ENCODE measurements around the gene CXCR5.
"Not testable (repeated sequence)": the region's sequence is repeated elsewhere in the genome, so short reads cannot be mapped to it uniquely, and the experiment has no call there.

CXCR5 gene, protein sequence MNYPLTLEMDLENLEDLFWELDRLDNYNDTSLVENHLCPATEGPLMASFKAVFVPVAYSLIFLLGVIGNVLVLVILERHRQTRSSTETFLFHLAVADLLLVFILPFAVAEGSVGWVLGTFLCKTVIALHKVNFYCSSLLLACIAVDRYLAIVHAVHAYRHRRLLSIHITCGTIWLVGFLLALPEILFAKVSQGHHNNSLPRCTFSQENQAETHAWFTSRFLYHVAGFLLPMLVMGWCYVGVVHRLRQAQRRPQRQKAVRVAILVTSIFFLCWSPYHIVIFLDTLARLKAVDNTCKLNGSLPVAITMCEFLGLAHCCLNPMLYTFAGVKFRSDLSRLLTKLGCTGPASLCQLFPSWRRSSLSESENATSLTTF

GRCh38 chr11:118883368-118884071, at the start of gene CXCR5:
CXCR5 (plus strand) TSS chr11:118883892; CDS start chr11:118883942, 50 bp downstream.
- no peak for DNase-seq (ENCODE audit: low spot score)

GRCh38 chr11:118834427-118835028, 49.2 kb upstream of the CXCR5 start:
- DNase-seq (ENCODE audit: low spot score) = no peak

DNA sequence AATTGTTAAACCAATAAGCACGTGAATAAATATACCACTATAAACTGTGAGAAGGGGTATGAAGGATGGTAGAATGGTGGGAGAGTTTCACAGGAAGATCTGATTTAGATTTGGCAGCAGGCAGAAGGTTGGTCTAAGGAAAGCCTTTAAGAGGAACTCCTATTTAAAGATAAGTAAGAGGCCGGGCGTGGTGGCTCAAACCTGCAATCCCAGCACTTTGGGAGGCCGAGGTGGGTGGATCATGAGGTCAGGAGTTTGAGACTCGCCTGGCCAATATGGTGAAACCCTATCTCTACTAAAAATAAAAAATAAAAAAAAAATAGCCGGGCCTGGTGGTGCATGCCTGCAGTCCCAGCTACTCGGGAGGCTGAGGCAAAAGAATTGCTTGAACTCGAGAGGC, 45.8 kb upstream of the CXCR5 start:
- DNase-seq (ENCODE audit: low spot score) = no peak

DNA sequence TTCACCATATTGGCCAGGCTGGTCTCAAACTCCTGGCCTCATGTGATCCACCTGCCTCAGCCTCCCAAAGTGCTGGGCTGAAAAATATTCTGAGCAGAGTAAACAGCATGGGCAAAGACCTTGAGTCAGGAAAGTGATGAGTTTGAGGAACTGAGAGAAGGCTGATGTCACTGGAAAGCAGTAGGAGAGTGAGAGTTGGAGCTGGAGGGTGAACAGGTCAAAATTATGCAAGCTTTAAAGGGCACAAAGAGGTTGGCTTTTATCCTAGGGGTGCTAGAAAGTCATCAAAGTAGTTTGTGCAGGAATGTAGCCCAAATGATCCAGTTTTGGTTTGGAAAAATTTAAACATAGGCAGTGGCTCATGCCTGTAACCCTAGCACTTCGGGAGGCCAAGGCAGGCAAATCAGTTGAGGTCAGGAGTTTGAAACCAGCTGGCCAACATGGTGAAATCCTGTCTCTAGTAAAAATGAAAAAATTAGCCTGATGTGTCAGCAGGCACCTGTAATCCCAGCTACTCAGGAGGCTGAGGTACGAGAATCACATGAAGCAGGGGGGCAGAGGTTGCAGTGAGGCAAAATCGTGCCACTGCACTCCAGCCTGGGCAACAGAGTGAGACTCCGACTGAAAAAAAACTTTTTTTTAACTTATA, 44.7 kb upstream of the CXCR5 start:
- no peak for DNase-seq (ENCODE audit: low spot score)

GRCh38 chr11:118841469-118842242, 42.0 kb upstream of the CXCR5 start:
- DNase-seq (ENCODE audit: low spot score) = no peak

GRCh38 chr11:118842369-118842768, 41.3 kb upstream of the CXCR5 start:
- no peak for DNase-seq (ENCODE audit: low spot score)

GRCh38 chr11:118842843-118843242, 40.8 kb upstream of the CXCR5 start:
- not testable (repeated sequence) for DNase-seq (ENCODE audit: low spot score)

DNA sequence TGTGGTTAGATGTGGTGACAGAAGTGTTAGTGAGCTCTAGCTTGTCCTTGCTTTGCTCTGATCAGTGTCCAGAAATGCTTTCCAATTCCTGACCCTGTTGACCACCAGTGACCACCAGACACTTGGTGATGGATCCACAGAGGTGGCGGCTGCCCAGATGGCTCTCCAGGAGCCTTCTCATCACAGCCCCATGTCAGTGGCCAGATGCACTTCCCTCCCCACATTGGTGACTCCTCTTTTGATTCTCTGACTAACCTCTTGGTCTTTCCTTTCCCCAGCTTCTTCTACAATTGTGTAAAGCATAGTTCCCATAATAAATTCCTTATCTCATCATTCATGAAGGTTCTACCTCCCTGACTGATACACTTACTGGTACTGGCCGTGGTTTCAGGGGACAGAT, 40.1 kb upstream of the CXCR5 start:
- no peak for DNase-seq (ENCODE audit: low spot score)

DNA sequence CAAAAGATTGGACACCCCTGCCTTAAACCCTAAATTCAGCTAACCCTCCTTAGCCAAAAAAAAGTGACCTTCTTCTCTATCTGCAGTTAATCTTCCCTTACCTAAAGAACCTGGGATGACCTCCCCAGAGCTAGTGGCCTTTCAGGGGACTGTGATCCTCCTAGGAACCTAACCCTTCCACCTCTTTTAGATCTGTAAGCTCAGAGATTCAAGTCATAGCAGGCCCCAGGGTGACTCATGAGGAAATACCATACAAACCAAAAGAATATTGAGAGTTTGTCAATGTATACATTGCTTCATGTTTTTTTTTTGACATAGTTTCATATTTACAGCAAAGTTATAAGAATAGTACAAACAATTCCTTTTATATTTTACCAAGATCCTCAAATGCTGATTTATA, 38.3 kb upstream of the CXCR5 start:
- no peak for DNase-seq (ENCODE audit: low spot score)

DNA sequence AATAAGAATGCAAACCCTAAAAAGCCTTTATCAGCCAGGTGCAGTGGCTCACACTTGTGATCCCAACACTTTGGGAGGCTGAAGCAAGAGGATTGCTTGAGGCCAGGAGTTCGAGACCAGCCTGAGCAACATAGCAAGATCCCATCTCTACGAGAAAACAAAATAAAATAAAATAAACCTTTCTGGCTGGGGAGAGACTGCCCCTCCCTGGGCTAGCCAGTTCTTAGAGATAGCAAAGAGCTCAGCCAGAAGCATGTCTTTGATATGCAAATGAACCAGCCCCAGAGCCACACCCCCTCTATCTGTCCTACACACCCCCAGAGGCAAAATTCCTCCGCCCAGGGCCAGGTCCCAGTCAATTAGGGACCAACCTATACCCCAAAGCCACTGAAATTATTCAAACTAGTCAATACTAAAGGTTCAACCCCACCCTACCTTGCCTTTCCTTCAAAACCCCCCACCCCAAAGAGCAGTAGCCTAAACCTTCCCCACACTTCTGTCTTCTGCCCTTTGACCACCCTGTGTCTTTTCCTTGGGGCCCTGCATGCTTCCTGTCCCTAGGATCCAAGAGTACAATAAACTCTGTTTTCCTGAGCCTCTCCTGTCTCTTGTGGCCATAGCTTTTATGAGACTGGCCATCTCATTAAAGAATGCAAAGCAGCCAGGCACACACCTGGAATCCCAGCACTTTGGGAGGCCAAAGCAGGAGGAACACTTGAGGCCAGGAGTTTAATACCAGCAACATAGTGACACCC, 37.3 kb upstream of the CXCR5 start:
- no peak for DNase-seq (ENCODE audit: low spot score)

GRCh38 chr11:118849825-118850224, 33.9 kb upstream of the CXCR5 start:
- DNase-seq (ENCODE audit: low spot score) = no peak

- no peak for DNase-seq (ENCODE audit: low spot score)
These were observed 31.7 kb upstream of the CXCR5 start for GRCh38 chr11:118851970-118852369.

GRCh38 chr11:118853678-118854077, 30.0 kb upstream of the CXCR5 start:
- no peak for DNase-seq (ENCODE audit: low spot score)

- DNase-seq (ENCODE audit: low spot score) = no peak
These were observed 27.4 kb upstream of the CXCR5 start for GRCh38 chr11:118856314-118856713.

DNA sequence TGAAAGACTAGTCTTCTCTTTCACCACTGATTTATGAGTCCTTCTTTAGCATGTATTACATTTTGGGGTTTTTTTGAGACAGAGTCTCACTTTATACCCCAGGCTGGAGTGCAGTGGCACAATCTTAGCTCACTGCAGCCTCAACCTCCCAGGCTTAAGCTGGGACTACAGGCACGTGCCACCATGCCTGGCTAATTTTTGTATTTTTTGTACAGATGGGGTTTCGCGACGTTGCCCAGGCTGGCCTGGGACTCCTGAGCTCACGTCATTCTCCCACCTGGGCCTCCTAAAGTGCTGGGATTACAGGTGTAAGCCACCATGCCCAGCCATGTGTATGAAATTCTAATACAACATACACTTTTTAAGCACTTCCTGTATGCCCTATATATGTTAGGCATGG, 26.3 kb upstream of the CXCR5 start:
- no peak for DNase-seq (ENCODE audit: low spot score)

GRCh38 chr11:118859973-118860372, 23.7 kb upstream of the CXCR5 start:
- no peak for DNase-seq (ENCODE audit: low spot score)

DNA sequence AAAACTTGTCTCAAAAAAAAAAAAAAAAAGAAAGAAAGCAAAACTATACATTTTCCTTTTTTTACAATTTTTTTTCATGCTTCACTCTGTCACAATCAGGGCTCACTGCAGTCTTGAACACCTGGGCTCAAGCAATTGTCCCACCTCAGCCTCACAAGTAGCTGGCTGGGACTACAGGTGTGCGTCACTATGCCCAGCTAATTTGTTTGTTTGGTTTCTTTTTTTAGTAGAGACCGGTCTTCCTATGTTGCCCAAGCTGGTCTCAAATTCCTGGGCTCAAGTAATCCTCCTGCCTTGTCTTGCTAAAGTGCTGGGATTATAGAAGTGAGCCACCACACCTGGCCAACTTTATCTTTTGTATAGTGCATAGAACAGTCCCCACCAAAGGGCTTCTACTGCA, 15.0 kb upstream of the CXCR5 start:
- DNase-seq (ENCODE audit: low spot score) = no peak

DNA sequence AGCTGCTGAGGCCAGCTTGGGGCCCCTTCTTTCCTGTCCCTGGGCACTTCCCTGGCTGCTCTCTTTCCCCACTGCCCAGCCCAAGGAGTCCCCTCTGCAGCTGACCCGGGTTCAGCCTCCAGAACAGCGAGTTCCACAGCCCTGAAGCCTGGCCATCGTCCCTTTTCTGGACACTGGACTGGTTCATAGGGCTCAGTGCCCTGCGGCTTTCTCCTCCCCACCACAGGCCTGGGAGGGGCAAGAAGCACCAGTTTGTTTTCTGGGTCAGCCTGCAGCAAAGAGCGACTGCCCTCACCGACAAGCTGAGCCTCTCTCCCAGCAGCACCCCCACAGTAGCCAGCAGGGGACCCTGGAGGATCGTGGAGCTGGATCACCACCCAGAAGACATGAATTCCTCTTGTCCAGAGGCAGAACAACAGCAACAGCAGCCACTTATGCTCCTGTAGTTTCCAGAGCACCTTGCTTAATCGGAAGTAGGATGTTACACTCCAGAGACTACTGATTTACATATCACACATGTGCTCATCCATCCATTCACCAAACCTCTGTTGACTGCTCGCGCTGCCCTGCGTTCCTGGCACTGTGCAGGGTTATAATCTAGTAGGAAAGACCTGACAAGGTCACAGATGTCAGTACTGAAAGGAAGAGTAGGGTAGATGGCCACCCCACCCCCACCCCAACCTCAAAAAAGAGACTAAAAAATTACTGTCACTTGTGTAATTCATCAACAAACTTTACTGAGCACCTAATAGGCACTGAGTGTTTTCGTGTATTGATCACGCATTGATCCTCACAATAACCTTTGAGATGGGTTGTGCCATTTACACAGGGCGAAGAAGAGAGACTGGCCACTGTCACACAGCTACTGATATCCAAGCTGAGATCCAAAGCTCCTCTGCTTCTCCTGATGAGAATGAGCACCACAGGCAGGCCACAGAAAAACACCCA, 13.0 kb upstream of the CXCR5 start:
- DNase-seq (ENCODE audit: low spot score) = no peak

- no peak for DNase-seq (ENCODE audit: low spot score)
These were observed 11.3 kb upstream of the CXCR5 start for GRCh38 chr11:118872403-118872821.

DNA sequence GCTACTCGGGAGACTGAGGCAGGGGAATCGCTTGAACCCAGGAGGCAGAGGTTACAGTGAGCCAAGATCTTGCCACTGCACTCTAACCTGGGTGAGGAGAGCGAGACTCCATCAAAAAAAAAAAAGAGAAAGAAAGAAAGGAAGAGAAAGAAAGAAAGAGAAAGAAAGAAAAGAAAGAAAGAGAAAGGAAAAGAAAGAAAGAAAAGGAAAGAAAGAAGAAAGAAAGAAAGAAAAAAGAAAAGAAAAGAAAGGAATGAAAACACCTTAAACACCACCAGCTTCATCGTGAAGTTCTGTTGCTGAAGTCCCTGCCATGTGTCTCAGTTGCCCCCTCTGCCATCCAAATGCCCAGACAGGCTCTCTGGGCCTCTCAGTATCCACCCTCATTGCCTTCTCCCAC, 9.9 kb upstream of the CXCR5 start:
- no peak for DNase-seq (ENCODE audit: low spot score)

Measured in HuH-7 (cell line).